Fibroblast of lung (primary cell): Measurements from ENCODE around the gene CBX1. TPM values are rescaled to one million over a fixed set of nuclear protein-coding genes. Genes with fewer than 3 reads are reported as not detected.

Experiments used
- DNase-seq, 2 donors: peaks; one replicate each; pipeline versions ENCODE4 v3.0.0 to v3.0.0-alpha.2; 2010; ENCODE audit warnings: low read depth in 2 of 2
- H2AFZ ChIP-seq: 2 replicates; pipeline ENCODE4 v1.5.1; 2012; ENCODE audit warnings: low read length, control low read depth, inconsistent platforms
- H3K27ac ChIP-seq: 2 replicates; pipeline ENCODE4 v1.5.1; 2011; ENCODE audit warnings: low read length, control low read depth; ENCODE audit not compliant: insufficient read depth
- H3K27me3 ChIP-seq: 2 replicates; pipeline ENCODE4 v1.5.1; 2011; ENCODE audit warnings: mild to moderate bottlenecking, low read length; ENCODE audit not compliant: control insufficient read depth, insufficient read depth
- H3K36me3 ChIP-seq: 2 replicates; pipeline ENCODE4 v1.5.1; 2011; ENCODE audit warnings: low read length; ENCODE audit not compliant: control insufficient read depth, insufficient read depth
- H3K4me1 ChIP-seq: 2 replicates; pipeline ENCODE4 v1.5.1; 2011; ENCODE audit warnings: low read length; ENCODE audit not compliant: control insufficient read depth, insufficient read depth; ENCODE audit errors: extremely low read depth
- H3K4me2 ChIP-seq: 2 replicates; pipeline ENCODE4 v1.5.1; 2011; ENCODE audit warnings: low read length, control low read depth; ENCODE audit not compliant: insufficient read depth; ENCODE audit errors: extremely low read depth
- H3K4me3 ChIP-seq, 4 experiments: fragments of 200-600 bp in 1 of 4; sonication (generic) in 1 of 4; replicated peaks in 1 of 4; 2 replicates each; pipeline ENCODE4 v1.5.1; 2011 to 2016; ENCODE audit warnings: low read length in 4 of 4, low read depth in 3 of 4, mild to moderate bottlenecking in 3 of 4, control low read depth in 2 of 4, inconsistent platforms in 1 of 4, mixed read lengths in 1 of 4; ENCODE audit not compliant: insufficient read depth in 1 of 4; ENCODE audit errors: control extremely low read depth in 1 of 4
- H3K79me2 ChIP-seq: 2 replicates; pipeline ENCODE4 v1.5.1; 2012; ENCODE audit warnings: mild to moderate bottlenecking, low read length, inconsistent platforms; ENCODE audit not compliant: control insufficient read depth, insufficient read depth
- H3K9ac ChIP-seq: 2 replicates; pipeline ENCODE4 v1.5.1; 2011; ENCODE audit warnings: mild to moderate bottlenecking, low read length, control low read depth; ENCODE audit not compliant: insufficient read depth
- H3K9me3 ChIP-seq: 2 replicates; pipeline ENCODE4 v1.5.1; 2012; ENCODE audit warnings: low read depth, low read length; ENCODE audit not compliant: control insufficient read depth, insufficient read depth
- H4K20me1 ChIP-seq: 2 replicates; pipeline ENCODE4 v1.5.1; 2011; ENCODE audit warnings: low read length; ENCODE audit not compliant: control insufficient read depth, insufficient read depth; ENCODE audit errors: extremely low read depth
- CTCF ChIP-seq, 2 donors: IDR thresholded peaks in 1 of 2; conservative IDR thresholded peaks in 1 of 2; 1 replicate in 1 of 2; 2 replicates in 1 of 2; pipeline ENCODE4 v1.5.1; 2011 to 2012; ENCODE audit warnings: low read length in 2 of 2, control low read depth in 1 of 2, inconsistent platforms in 1 of 2, low read depth in 1 of 2, mild to moderate bottlenecking in 1 of 2
- EZH2 ChIP-seq: IDR thresholded peaks from 2 replicates; pipeline ENCODE4 v1.5.1; 2012; ENCODE audit warnings: low read length, control low read depth, mild to moderate bottlenecking; ENCODE audit errors: missing control alignments
- polyA plus RNA-seq, 2 donors: library from polyadenylated mRNA; depleted of rRNA in 1 of 2; stranded (reverse) in 1 of 2; unstranded in 1 of 2; fragments of >200 nt; gene quantifications; 2 replicates each; pipeline ENCODE4 v1.2.1, GENCODE V29; 2011 to 2012; ENCODE audit warnings: missing spikeins in 1 of 2
- total RNA-seq: library from RNA; depleted of rRNA; stranded (reverse); fragments of >200 nt; gene quantifications from 2 replicates; pipeline ENCODE4 v1.2.1, GENCODE V29; 2014

The CBX1 gene
- total and polyA plus RNA-seq, 2 donors (not counting 1 experiment from before 2014, with no cell fraction given), result 50.4 to 64.8 TPM

- Histone ChIP-seq H3K9ac (no peak overlapping the region), H4K20me1 (no peaks in the 10 kb centered on the region), H3K79me2 (no peaks in the 10 kb centered on the region), H3K9me3 (no peaks in the 10 kb centered on the region), H3K36me3 (peaks cover 14% of the 10 kb centered on the region), H3K4me3 (no peak overlapping the region), H3K4me1 (no peaks in the 10 kb centered on the region), H3K27ac (no peak overlapping the region), H3K27me3 (no peaks in the 10 kb centered on the region), H3K4me2 (no peak overlapping the region), H2AFZ (no peak overlapping the region)
- TF ChIP-seq EZH2 (no peak), CTCF (conservative IDR thresholded peaks at IDR 0.05 in 1 of 2, IDR thresholded peaks at IDR 0.05 in 1 of 2; ENCODE audit: low read depth in 1 of 2, low read length in 2 of 2) (no peak)
- DNase-seq, result no peak
These were observed 21.4 kb upstream of the CBX1 start for GRCh38 chr17:48122665-48123045.

GRCh38 chr17:48121923-48122664, 20.8 kb upstream of the CBX1 start:
- DNase-seq, result no peak
- H4K20me1 ChIP-seq, result no peaks in the 10 kb centered on the region
- H3K4me2 ChIP-seq, result no peak overlapping the region
- H3K36me3 ChIP-seq, result peaks cover 14% of the 10 kb centered on the region
- no peaks in the 10 kb centered on the region for H3K4me1 ChIP-seq
- H3K9ac ChIP-seq, result no peak overlapping the region
- H2AFZ ChIP-seq, result no peak overlapping the region
- no peak for TF ChIP-seq CTCF (conservative IDR thresholded peaks at IDR 0.05 in 1 of 2, IDR thresholded peaks at IDR 0.05 in 1 of 2; ENCODE audit: low read depth in 1 of 2, low read length in 2 of 2)
- TF ChIP-seq EZH2, result no peak
- no peaks in the 10 kb centered on the region for H3K79me2 ChIP-seq
- H3K27me3 ChIP-seq, result no peaks in the 10 kb centered on the region
- no peak overlapping the region for H3K4me3 ChIP-seq
- no peak overlapping the region for H3K27ac ChIP-seq
- no peaks in the 10 kb centered on the region for H3K9me3 ChIP-seq

- Histone ChIP-seq H2AFZ (no peak overlapping the region), H3K9ac (no peak overlapping the region), H3K4me2 (no peak overlapping the region), H3K9me3 (no peaks in the 10 kb centered on the region), H3K36me3 (peaks cover 3% of the 10 kb centered on the region), H3K4me3 (no peak overlapping the region), H3K27me3 (no peaks in the 10 kb centered on the region), H3K27ac (no peak overlapping the region), H3K4me1 (peaks cover 6% of the 10 kb centered on the region), H3K79me2 (peaks cover 33% of the 10 kb centered on the region), H4K20me1 (no peaks in the 10 kb centered on the region)
- TF ChIP-seq EZH2, result no peak
- TF ChIP-seq CTCF (conservative IDR thresholded peaks at IDR 0.05 in 1 of 2, IDR thresholded peaks at IDR 0.05 in 1 of 2; ENCODE audit: low read depth in 1 of 2, low read length in 2 of 2), result no peak
- no peak for DNase-seq
These were observed 12.0 kb upstream of the CBX1 start for GRCh38 chr17:48113201-48113676.
